Measurements from ENCODE around the gene CAMTA1. TPM values are rescaled to one million over a fixed set of nuclear protein-coding genes. Genes with fewer than 3 reads are reported as not detected.

CAMTA1 gene
- polyA plus RNA-seq, 1 donor (not counting 4 experiments of a cell fraction or from before 2014, with no cell fraction given), result 51.4 TPM

DNA sequence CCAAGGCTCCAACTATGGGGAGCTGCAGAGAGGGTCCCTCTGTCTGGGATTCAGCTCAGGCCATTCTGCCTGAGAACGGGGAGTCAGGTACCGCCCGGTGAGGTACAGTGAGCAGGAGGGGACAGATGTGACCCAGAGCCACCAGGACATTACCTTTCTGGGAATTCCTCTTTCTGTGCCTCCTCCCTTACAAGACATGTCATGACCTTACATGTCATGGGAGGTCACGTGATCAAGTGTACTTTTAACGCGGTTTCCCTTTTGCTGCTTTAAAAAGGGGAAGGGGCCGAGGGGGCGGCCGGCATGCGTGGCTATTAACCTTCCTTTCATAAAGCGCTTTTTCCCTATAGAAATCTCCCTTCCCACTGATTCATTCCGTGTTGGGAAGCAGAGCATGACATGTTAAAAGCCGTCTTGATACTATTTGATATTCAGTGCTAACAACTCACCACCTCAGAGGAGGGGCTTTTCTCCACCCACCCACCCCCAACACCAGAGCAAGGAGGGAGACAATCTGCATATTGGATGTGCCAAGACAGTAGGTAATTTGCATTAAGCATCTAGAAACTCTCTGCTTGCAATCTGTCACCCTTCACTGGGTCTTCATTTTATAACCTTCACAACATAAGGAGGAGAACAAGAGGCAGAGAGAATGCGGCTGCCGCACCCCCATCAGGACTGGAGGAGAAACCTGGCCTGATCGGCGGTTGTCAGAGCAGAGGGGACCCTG, 872.2 kb downstream of the CAMTA1 start:
- FAIRE-seq (no peak), DNase-seq (ENCODE audit: low read depth, low spot score) (no peak)
- Histone ChIP-seq H3K9me1 (ENCODE audit: control insufficient read depth, extremely low read depth, insufficient read depth, low read length) (no peaks in the 10 kb centered on the region), H4K20me1 (ENCODE audit: control insufficient read depth, extremely low read depth, insufficient read depth, low read length) (no peaks in the 10 kb centered on the region), H3K4me3 (ENCODE audit: control insufficient read depth in 2 of 3, extremely low read depth in 1 of 3, insufficient read depth in 2 of 3, low read depth in 1 of 3, low read length in 3 of 3) (no peak overlapping the region), H3K9ac (ENCODE audit: control insufficient read depth, extremely low read depth, insufficient read depth, low read length) (no peak overlapping the region), H3K36me3 (ENCODE audit: control insufficient read depth in 2 of 2, extremely low read depth in 1 of 2, insufficient read depth in 2 of 2, low read length in 2 of 2) (no peaks in the 10 kb centered on the region), H3K79me2 (ENCODE audit: control insufficient read depth, insufficient read depth, low read length) (no peaks in the 10 kb centered on the region), H3K4me1 (ENCODE audit: control insufficient read depth, extremely low read depth, insufficient read depth, low read length) (no peaks in the 10 kb centered on the region), H3K9me3 (ENCODE audit: control insufficient read depth, low read depth, low read length) (no peaks in the 10 kb centered on the region), H2AFZ (ENCODE audit: control insufficient read depth, low read length) (no peak overlapping the region), H3K27me3 (ENCODE audit: control insufficient read depth, extremely low read depth, insufficient read depth, low read length) (no peaks in the 10 kb centered on the region), H3K4me2 (ENCODE audit: control insufficient read depth, extremely low read depth, insufficient read depth, low read depth, low read length) (no peak overlapping the region), H3K27ac (ENCODE audit: control insufficient read depth, insufficient read depth, low read length) (no peak overlapping the region)
- dilution Hi-C loops (cut with MboI; ENCODE audit: extremely low pct_ligation_motif_present, low sequenced_read_pairs), result no loop called here
- TF ChIP-seq EZH2 (IDR thresholded peaks at IDR 0.05; ENCODE audit: low read length), result no peak
- TF ChIP-seq, protein P1, sequence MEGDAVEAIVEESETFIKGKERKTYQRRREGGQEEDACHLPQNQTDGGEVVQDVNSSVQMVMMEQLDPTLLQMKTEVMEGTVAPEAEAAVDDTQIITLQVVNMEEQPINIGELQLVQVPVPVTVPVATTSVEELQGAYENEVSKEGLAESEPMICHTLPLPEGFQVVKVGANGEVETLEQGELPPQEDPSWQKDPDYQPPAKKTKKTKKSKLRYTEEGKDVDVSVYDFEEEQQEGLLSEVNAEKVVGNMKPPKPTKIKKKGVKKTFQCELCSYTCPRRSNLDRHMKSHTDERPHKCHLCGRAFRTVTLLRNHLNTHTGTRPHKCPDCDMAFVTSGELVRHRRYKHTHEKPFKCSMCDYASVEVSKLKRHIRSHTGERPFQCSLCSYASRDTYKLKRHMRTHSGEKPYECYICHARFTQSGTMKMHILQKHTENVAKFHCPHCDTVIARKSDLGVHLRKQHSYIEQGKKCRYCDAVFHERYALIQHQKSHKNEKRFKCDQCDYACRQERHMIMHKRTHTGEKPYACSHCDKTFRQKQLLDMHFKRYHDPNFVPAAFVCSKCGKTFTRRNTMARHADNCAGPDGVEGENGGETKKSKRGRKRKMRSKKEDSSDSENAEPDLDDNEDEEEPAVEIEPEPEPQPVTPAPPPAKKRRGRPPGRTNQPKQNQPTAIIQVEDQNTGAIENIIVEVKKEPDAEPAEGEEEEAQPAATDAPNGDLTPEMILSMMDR (optimal IDR thresholded peaks at IDR 0.05 in 1 of 3, IDR thresholded peaks at IDR 0.05 in 1 of 3, conservative IDR thresholded peaks at IDR 0.05 in 1 of 3; ENCODE audit: extremely low read depth in 1 of 3, insufficient read depth in 2 of 3, low read length in 3 of 3), result no peak

DNA sequence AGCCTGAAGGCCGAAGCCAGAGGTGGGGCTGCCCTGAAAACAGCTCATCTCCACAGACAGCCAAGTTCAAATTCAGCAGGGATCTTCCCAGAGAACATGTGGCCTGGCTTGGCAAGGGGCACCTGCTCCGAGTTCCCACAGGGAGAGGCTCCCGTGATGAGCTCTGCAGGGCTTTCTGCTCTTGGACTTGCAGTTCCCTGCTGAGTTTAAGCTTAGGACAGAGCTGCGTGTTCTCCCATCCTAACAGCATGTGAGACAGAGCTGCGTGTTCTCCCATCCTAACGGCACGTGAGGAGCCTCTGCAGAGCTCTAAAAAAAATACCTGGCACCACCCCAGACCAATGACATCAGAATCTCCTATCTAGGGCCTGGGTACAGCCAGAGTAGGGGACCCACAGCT, 872.8 kb downstream of the CAMTA1 start:
- Histone ChIP-seq H4K20me1 (ENCODE audit: control insufficient read depth, extremely low read depth, insufficient read depth, low read length) (no peaks in the 10 kb centered on the region), H3K4me2 (ENCODE audit: control insufficient read depth, extremely low read depth, insufficient read depth, low read depth, low read length) (no peak overlapping the region), H3K27ac (ENCODE audit: control insufficient read depth, insufficient read depth, low read length) (no peak overlapping the region), H3K36me3 (ENCODE audit: control insufficient read depth in 2 of 2, extremely low read depth in 1 of 2, insufficient read depth in 2 of 2, low read length in 2 of 2) (no peaks in the 10 kb centered on the region), H2AFZ (ENCODE audit: control insufficient read depth, low read length) (no peak overlapping the region), H3K4me3 (ENCODE audit: control insufficient read depth in 2 of 3, extremely low read depth in 1 of 3, insufficient read depth in 2 of 3, low read depth in 1 of 3, low read length in 3 of 3) (no peak overlapping the region), H3K9ac (ENCODE audit: control insufficient read depth, extremely low read depth, insufficient read depth, low read length) (no peak overlapping the region), H3K79me2 (ENCODE audit: control insufficient read depth, insufficient read depth, low read length) (no peaks in the 10 kb centered on the region), H3K9me1 (ENCODE audit: control insufficient read depth, extremely low read depth, insufficient read depth, low read length) (no peaks in the 10 kb centered on the region), H3K9me3 (ENCODE audit: control insufficient read depth, low read depth, low read length) (no peaks in the 10 kb centered on the region), H3K27me3 (ENCODE audit: control insufficient read depth, extremely low read depth, insufficient read depth, low read length) (no peaks in the 10 kb centered on the region), H3K4me1 (ENCODE audit: control insufficient read depth, extremely low read depth, insufficient read depth, low read length) (no peaks in the 10 kb centered on the region)
- FAIRE-seq, result no peak
- no peak for TF ChIP-seq EZH2 (IDR thresholded peaks at IDR 0.05; ENCODE audit: low read length)
- TF ChIP-seq, protein P1 (optimal IDR thresholded peaks at IDR 0.05 in 1 of 3, IDR thresholded peaks at IDR 0.05 in 1 of 3, conservative IDR thresholded peaks at IDR 0.05 in 1 of 3; ENCODE audit: extremely low read depth in 1 of 3, insufficient read depth in 2 of 3, low read length in 3 of 3), result no peak
- DNase-seq (ENCODE audit: low read depth, low spot score), result no peak
- dilution Hi-C loops (cut with MboI; ENCODE audit: extremely low pct_ligation_motif_present, low sequenced_read_pairs), result no loop called here

Data from keratinocyte (primary cell).